IgD-negative memory B cell (primary cell): ENCODE data around the gene IGSF22. TPM values are rescaled to one million over a fixed set of nuclear protein-coding genes. Genes with fewer than 3 reads are reported as not detected.

Experiments
- H3K27ac Mint-ChIP-seq, 3 donors: one replicate each; pipeline ENCODE4 v1.8.0; 2020 to 2022; ENCODE audit warnings: mild to moderate bottlenecking in 3 of 3, mixed read lengths in 3 of 3, moderate library complexity in 1 of 3
- H3K27me3 Mint-ChIP-seq: one replicate; pipeline ENCODE4 v1.8.0; 2021; ENCODE audit warnings: mixed read lengths
- H3K36me3 Mint-ChIP-seq: one replicate; pipeline ENCODE4 v1.8.0; 2020; ENCODE audit warnings: mild to moderate bottlenecking, mixed read lengths
- H3K4me1 Mint-ChIP-seq, 3 donors: one replicate each; pipeline ENCODE4 v1.8.0; 2020 to 2022; ENCODE audit warnings: mixed read lengths in 3 of 3, mild to moderate bottlenecking in 1 of 3
- H3K4me3 Mint-ChIP-seq, 4 donors: one replicate each; pipeline ENCODE4 v1.8.0; 2020 to 2022; ENCODE audit warnings: mild to moderate bottlenecking in 4 of 4, mixed read lengths in 4 of 4, moderate library complexity in 3 of 4
- H3K9me3 Mint-ChIP-seq, 3 donors: one replicate each; pipeline ENCODE4 v1.8.0; 2020 to 2021; ENCODE audit warnings: mixed read lengths in 3 of 3, mild to moderate bottlenecking in 1 of 3
- polyA plus RNA-seq: library from polyadenylated mRNA; unstranded; fragments of 300-500 nt; fragmentation: Illumina TruSeq; gene quantifications from one replicate; pipeline ENCODE4 v1.2.3, GENCODE V29; 2021

Gene IGSF22
- polyA plus RNA-seq, 1 donor from 2014 or later: 4.0 TPM

- Mint-ChIP-seq H3K4me3 (no peak overlapping the region), H3K9me3 (peaks cover 0 to 5% (median 4%) of the 10 kb centered on the region in 3 donors), H3K27ac (peak overlapping the region in 1 of 3 donors; percentile 73), H3K36me3 (no peaks in the 10 kb centered on the region), H3K4me1 (no peaks in the 10 kb centered on the region), H3K27me3 (peaks cover 11% of the 10 kb centered on the region)
Measured at GRCh38 chr11:18657673-18658072, 68.3 kb downstream of the IGSF22 start.

Other genes with a start within 250 kb of the IGSF22 start
- gene TSG101, start 199.2 kb downstream of the IGSF22 start, polyA plus RNA-seq: 51.7 TPM
- gene UEVLD, start 137.5 kb downstream of the IGSF22 start, polyA plus RNA-seq: 7.6 TPM
- 0.89 TPM for gene MISFA, start 126.4 kb downstream of the IGSF22 start, polyA plus RNA-seq
- 4.3 TPM for gene SPTY2D1, start 91.8 kb downstream of the IGSF22 start, polyA plus RNA-seq
- 0.56 TPM for gene TMEM86A, start 27.4 kb downstream of the IGSF22 start, polyA plus RNA-seq
- gene PTPN5, start 65.6 kb upstream of the IGSF22 start, polyA plus RNA-seq: not detected
- gene MRGPRX1, start 213.2 kb upstream of the IGSF22 start, polyA plus RNA-seq: not detected